GM18861 (cell line): ENCODE results near the gene SLC6A15.

Experiments used
- ATAC-seq: cut with Tn5 transposase; IDR thresholded peaks from one replicate; pipeline ENCODE4 v1.9.1; 2021; ENCODE audit not compliant: unreplicated experiment

SLC6A15 gene

DNA sequence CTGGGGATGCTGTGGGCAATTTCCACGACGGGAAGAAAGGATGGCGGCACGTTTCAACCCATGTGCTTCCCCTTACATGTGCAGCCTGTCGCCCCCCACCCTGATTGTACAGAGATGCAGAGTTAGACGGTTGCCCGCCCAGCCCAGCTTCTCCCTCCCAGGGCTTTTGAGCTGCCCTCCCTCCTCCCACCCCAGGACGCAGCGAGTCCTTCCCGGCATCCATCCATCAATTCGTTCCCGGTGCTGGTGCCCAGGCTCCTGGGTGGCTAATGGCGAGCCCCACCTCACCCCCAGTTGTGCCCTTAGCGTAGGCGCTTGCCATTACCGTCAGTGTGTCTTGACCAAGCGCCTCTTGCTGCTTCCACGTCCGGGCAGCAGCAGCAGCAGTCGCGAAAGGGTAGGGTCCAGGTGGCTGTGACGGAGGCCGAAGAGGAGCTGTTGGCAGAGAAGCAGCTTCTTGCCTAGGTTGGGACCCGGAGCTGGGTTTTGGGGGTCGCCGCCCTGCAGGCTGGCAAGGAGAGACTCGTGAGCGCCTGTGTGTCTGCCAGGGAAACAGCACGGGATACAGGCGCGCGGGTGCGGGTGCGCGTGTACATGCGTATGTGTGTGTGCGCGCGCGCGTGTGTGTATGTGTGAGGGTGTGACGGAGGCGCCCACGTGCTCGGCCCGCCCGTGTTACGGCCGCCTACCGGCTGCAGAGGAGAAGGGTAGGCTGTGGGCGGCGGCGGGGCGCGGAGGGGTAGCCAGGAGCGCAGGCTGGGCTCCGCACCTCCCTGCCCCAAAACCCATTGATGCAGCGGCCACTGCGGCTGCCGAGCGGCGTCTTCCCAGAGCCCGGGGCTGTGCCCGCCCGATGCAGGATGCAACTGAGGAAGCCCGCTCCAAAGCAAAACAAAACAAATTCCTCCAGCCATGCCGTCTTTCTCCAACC, at the start of gene SLC6A15:
Gene SLC6A15, minus strand, starts transcription at position 602 of the 931 bp plus-strand sequence. CDS start 20,679 bp downstream, outside the sequence.
- ATAC-seq = no peak

DNA sequence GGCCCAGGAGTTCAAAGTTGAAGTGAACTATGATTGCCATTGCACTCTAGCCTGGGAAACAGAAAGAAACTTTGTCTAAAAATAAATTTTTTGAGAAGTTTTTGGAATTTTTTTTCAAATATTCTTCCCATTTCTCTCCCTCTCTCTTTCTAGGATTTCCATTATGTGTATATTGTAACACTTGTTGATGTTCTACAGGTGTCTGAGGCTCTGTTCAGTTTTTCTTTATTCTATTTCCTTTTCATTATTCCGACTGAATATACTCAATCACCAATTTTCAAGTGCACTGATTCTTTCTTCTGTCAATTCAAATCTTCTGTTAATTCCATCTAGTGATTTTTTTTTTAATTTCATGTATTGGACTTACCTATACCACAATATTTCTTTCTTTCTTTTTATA, 48.3 kb upstream of the SLC6A15 start:
- ATAC-seq = no peak

GRCh38 chr12:84955298-84955697, 42.7 kb upstream of the SLC6A15 start:
- no peak for ATAC-seq

GRCh38 chr12:84954415-84954814, 41.8 kb upstream of the SLC6A15 start:
- ATAC-seq = no peak

- ATAC-seq = no peak
Observed at GRCh38 chr12:84950971-84951546, 38.5 kb upstream of the SLC6A15 start.

DNA sequence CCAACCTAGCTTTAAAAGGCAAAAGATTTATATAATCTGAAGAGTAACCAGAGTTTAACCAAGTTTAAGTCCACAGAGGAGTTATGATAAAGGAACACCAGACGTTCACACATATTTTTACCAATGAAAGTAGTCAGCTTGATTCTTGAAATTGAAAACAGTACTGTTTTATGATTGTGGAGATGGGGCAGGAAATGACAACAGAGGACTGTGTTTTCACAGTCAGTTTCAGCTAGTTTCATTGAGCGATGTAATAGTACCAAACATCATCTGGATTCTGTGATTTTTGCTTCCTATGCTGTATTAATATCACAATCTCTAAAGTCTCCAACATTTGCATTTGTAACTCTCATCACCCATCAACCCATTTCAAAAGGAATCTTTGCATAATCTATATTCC, 34.2 kb upstream of the SLC6A15 start:
- no peak for ATAC-seq

GRCh38 chr12:84937415-84937814, 24.8 kb upstream of the SLC6A15 start:
- ATAC-seq = no peak

- ATAC-seq = no peak
Observed at GRCh38 chr12:84929501-84929900, 16.9 kb upstream of the SLC6A15 start.

GRCh38 chr12:84924981-84925380, 12.4 kb upstream of the SLC6A15 start:
- no peak for ATAC-seq

- ATAC-seq = no peak
Observed at GRCh38 chr12:84922693-84923092, 10.1 kb upstream of the SLC6A15 start.

DNA sequence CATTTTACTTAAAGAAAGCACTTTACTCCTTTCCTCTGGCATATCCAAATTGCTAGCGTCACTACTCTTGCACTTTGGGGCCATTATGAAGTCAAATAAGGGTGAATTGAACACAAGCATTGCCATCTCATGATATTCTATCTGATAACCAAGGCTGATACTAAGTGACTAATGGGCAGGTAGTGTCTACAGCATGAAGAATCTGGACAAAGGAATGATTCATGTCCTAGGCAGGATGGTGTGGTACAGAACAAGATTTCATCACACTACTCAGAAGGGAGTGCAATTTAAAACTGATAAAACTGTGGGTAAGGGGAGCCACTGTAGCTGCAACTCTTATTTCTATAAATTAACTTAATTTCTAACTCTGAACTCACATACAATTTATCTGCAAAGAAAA, 7.7 kb upstream of the SLC6A15 start:
- no peak for ATAC-seq

DNA sequence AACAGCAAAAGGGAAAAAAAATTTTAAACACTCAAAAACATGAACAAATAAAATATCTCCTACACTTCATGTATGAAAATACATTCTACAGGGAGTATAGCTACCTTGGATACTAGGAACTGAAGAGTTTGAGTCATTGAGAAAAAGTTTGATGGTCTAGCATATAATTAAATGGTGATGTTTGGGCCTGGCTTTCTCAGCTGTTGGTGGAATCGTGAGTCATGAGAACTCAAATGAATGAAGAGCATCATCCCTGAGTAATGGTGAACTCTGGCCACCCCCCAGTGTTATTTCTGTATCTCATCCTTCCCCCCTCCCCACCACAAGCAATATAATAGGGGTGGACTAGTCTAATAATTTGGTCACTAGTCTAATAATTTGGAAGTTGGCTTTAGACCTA, 6.7 kb upstream of the SLC6A15 start:
- no peak for ATAC-seq

- ATAC-seq = no peak
Observed at GRCh38 chr12:84913129-84913515, 523 bp upstream of the SLC6A15 start.

DNA sequence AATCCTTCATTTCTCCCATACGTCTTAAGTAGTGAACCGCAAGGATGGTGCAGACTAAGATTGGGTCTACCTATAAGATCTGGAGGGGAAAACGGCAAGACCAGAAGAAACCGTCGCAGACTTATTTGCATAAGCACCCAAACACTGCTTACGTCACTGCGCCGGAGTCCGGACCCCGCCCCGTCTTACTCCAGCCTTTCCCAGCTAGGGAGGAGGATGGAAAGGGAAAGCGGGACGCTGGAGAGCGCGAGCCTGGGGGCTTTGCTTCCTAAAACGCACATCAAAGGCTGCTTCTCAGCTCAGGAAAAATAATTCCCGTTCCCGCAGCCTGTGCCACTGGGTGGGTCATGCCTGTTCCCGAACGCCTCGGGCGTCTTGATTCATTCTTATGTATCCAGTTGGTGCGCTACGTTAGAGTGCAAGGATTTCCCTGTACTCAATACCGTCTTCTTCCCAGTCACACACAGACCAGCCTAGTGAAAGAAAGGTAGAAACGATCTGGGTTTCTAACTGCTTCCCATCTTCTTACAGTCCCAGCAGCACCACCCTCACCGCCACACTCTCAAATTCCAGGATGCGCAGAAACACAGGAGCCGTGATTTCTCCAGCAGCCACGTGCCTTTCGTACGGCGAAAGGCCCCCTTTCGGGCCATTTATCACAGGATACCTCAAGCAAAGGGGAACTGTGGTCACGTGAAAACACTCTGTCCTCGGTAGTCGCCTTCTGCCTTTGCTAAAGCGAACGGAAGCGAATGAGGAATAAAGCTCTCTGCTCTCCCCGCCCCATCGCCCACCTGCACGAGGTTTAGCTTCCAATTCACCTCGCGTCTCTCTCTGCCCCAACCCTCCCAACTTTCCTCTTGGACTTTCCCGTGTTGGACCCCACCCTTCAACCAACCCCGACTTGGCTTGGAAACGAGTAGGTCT, 1.1 kb downstream of the SLC6A15 start:
- ATAC-seq = no peak

DNA sequence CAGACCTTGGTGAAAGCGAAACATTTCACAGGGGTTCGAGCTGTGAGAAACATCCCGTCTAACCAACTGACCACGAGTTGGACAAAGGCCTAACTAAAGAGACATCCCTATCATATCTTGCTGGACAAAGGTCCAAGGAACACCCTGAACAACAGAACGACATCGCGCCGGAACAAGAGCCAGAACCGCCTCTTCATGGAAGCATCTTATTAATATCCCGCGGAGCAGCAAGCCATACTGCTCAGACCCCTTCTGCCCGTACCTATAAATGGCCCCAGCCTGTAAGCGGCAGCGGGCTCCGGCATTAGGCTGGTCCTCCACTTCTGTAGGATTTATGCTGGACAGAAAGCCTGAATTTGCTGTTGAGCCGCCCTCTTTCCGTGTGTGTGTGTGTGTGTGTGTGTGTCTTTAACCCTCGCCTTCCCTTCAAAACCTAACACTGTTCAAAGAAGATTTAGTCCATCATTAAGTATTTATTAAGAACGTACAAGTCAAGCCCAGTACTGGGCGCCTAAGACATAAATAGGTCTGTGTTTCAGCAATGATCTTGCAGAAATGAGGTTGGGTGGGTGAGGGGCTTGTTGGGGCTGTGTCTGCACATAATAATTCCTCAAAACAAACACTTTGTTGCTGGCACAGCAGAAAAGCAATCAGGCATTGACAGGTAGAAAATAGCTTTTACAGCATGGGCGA, 1.9 kb downstream of the SLC6A15 start:
- no peak for ATAC-seq

DNA sequence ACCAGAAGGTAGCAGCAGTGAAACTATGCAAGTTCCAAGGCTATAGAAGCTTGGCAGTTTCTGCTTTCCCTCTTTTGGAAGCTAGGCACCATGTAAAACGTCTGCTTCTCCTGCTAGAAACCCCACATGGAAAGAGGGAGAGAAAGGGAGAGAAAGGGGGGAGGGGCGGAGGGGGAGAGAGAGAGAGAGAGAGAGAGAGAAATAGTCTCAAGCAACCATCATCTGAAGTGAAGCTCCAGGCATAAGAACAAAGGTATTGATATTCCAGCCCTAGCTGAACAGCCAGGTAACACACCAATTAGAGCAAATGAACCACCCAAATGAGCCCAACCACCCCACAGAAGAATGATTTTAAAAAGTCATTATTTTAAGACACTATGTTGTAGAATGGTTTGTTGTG, 8.5 kb downstream of the SLC6A15 start:
- no peak for ATAC-seq

DNA sequence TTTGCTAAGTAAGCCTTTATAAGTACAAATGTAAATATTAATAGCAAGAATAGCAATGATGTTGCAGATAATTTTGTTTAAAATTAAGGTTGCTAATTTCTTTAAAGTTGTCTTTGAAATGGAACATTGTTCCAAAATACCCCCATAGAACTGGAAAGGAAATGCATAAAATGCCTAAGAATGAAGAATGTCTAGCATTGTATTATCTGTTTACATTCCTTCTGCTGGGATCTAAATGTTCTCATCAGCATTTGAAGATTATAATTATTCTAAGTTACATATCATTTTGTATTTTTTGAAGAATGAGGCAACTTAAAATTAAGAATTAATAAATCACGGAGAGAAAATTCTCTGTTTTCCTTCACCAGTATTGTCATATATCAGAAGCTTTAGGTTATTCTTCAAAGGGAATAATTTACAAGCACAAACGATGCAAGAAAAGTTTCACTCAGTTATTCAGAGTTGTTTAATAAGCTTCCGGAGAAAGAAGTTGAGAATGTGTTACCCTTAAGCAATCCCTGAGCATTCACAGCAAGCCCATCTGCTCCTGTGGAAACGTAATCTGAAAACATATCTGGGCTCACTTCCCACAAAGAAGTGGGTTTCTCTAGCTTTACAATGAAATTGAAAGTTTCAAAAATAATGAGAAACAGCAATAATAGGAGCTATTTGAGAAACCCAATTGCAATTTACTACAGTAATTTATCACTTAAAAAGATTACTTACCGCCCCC, 21.3 kb downstream of the SLC6A15 start:
- no peak for ATAC-seq

GRCh38 chr12:84889818-84890217, 22.8 kb downstream of the SLC6A15 start:
- no peak for ATAC-seq

DNA sequence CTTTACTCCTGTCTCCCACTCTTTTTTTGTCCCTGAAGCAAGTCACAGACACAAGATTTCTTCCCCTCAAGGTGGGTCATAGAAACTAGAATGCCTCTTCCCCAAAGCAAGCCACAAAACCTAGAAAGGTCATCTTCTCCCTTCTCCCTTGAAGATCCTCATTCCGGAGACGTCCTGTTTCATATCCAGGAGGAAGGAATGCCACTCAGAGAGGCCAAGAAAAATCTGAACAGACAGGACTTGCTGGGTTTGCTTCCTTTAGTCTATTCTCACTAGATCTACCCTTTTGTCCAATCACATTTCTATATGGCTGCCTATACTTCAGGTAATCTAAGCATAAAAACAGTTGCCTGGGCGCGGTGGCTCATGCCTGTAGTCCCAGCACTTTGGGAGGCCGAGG, 23.7 kb downstream of the SLC6A15 start:
- no peak for ATAC-seq

DNA sequence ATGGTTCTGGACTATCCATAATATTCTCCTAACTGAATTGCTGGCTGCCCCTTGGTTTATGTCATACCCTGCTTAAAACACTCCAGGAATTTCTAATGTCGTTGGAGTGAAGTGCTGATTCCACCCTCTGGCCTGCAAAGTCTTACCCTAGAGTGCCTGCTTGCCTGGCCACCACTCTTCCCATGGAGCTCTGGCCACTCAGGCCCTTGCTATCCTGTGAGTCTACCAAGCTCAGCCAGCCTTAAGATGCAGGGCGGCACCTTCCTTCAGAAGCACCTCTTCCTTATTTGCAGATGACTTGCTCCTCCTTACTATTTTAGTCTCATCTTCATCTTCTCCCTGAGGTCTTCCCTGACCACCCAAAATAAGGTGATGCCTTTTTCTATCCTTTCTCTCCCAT, 35.3 kb downstream of the SLC6A15 start:
- no peak for ATAC-seq
